ENCODE results near the gene PDE4D.

GRCh38 chr5:59356813-59357380 is 536.6 kb downstream of the PDE4D start:
- TF ChIP-seq CTCF (IDR thresholded peaks at IDR 0.05): peak in 5 of 12 donors; percentile 4 to 33 (median 16)
- no peak for TF ChIP-seq POLR2A (IDR thresholded peaks at IDR 0.05)

Measured in heart left ventricle (tissue), 13 donors.